GM21723 (cell line): ENCODE measurements around the gene IFNA5.
A peak's percentile ranks its signal among the peaks of the same experiment; 100 is the strongest.

Experiments
- ATAC-seq: cut with Tn5 transposase; IDR thresholded peaks from one replicate; pipeline ENCODE4 v1.9.1; 2021; ENCODE audit warnings: mild to moderate bottlenecking, moderate library complexity; ENCODE audit not compliant: unreplicated experiment

The IFNA5 gene

DNA sequence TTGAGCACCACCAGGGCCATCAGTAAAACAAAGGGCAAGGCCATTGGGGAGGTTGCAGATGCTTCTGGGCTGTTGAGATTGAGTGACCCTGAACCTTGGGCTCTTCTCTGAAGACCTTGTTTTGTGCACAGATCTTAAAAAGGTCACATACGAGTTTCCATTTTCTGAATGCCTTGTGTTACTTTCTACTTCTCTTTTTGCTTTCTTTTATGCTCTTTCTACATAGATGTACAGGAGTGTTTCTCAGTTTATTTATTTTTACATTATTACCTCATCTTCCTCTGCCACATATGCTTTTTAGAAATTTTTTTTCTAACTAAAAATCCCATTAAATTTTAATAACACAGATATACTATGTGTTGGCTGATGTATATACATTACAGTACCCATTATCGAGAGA, at the start of gene IFNA5:
IFNA5 (minus strand) TSS at position 101 of the 400 bp plus-strand sequence; CDS start at position 44, 57 bp downstream.
- ATAC-seq: no peak

DNA sequence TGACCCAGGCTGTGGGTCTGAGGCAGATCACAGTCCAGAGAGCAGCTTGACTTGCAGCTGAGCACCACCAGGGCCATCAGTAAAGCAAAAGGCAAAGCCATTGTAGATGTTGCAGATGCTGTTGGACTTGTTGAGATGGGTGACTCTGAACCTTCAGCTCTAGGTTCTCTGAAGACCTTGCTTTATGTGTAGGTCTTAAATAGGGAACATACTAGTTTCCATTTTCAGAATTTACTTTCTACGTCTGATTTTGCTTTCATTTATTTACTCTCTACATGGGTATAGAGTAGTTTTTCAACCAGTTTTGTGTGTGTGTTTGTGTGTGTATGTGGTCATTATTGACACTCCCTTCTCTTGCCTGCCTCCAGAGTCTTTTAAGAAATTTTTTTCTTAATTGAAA, 45.7 kb upstream of the IFNA5 start, which contains the start of gene IFNA6:
IFNA6 (minus strand) TSS at position 101 of the 400 bp plus-strand sequence; CDS start at position 101, 0 bp downstream.
- no peak for ATAC-seq

DNA sequence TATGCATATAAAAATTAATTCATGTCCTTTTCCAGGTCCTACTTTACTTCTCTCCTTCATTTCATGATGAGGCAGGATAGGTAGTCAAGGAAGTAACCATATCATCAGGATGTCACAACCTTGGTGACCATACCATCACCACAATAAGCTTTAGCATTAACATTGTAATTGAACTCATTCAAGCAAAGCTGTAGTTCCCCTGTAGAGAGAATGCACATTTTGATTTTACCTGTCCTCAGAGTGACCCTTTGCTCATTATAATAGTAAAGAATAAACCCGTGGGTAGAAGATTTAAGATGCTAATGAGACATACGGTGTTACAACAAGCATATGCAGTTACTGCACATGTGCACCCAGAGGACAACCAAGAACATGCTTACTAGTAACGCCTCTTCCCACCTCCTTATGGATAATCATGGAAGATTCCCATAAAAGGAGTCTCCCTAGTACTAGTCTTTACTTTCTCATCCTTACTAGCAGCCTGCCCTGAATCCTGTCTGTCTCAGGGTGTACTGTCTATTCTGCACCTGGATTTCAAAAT, 43.4 kb upstream of the IFNA5 start:
- no peak for ATAC-seq

DNA sequence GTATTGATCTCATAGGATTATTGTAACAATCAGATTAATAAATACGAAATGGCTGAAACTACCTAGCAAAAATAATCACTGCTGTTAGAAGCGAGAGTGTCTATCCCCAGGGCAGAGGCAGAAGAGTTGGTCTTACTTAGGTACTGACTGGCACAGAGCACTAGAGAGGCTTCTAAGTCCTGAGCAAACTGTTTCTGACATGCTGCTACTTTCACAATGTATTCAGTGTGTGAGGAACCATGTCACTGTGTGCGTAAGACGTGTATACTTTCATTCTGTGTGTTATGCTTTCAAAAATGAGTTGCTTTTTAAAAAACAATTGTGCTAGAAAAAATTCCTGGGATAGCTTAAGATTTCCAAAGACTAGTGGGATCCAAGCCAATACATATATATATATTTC, 35.6 kb upstream of the IFNA5 start:
- ATAC-seq: no peak

DNA sequence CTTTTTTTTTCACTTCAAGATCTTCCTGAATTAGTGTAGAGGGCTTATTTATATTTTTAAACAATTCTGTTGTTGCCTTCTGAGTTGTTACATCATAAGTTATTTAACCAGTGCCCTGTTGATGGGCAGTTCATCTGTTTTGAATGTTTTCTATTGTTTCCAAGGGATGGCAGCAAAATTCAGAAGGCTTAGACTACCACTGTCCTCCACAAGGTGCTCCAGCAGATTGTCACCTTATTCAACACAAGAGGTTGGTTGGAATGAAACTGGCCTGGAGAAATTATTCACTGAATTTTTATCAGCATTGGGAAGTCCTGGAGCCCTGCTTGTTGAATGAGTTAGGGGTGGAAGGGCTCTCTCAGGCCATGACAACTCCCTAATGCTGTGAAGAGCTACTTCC, 31.3 kb upstream of the IFNA5 start:
- no peak for ATAC-seq

DNA sequence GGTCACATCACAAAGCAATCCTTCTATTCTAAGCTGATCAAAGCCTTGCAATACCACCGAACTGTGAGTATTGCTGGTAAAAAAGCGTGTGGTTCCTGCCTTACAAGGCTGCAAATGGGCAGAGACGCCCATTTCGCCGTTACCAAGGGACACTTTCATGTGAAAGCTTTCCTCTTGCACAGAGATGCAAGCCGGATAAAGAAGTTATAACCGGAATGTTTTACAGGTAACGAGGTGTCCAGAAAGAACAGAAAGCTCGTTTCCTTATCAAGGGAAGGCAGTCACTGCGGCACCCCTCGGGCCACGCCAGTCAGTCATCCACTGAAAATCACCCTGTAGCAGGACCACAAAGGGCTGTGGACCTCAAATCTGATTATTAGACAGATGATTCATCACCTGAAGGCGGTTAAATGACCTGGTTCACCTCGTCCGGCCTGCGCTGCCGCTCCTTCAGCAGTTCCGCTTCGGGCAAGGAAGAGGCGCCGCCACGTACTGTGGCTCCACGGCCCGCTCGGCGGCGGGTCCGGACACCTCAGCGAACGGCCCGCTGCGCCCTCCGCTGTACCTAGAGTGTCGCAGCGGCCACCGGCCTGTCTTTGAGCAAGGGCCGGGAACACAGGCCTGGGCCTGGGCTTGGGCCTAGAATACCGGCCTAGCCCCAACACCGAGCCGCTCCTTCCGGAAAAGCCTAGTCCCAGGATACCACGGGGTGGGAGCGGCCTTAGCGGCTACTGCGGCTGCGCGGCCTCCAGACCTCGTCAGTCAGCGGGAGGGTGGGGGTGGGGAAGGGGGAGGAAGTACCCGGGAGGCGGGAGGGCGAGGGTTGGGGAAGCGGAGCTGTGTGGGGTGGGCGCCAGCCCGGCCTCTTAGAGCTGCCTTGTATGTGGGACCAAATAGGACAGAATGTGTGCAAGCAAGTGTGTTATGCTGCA, 29.9 kb upstream of the IFNA5 start, which contains the start of gene KLHL9:
KLHL9 (minus strand) TSS at position 704 of the 932 bp plus-strand sequence; CDS start at position 159, 545 bp downstream.
- ATAC-seq: peak; percentile 91

DNA sequence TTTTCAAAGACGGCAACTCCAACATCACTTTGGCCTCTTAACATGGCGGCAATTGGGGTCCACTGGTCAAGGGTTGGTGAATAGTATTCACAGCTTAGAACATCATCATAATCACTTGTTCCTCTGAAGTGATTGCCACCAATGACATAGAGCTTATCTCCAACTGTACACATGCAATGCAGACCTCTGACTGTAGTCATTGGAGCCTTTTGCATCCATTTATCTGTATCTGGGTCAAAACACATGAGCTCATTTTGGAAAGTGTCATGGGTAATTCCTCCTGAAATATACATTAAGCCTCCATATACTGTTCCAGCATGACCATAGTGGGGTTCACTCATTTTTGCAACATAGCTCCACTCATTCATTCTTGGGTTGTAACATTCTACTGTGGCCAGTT, 28.1 kb upstream of the IFNA5 start:
- no peak for ATAC-seq

DNA sequence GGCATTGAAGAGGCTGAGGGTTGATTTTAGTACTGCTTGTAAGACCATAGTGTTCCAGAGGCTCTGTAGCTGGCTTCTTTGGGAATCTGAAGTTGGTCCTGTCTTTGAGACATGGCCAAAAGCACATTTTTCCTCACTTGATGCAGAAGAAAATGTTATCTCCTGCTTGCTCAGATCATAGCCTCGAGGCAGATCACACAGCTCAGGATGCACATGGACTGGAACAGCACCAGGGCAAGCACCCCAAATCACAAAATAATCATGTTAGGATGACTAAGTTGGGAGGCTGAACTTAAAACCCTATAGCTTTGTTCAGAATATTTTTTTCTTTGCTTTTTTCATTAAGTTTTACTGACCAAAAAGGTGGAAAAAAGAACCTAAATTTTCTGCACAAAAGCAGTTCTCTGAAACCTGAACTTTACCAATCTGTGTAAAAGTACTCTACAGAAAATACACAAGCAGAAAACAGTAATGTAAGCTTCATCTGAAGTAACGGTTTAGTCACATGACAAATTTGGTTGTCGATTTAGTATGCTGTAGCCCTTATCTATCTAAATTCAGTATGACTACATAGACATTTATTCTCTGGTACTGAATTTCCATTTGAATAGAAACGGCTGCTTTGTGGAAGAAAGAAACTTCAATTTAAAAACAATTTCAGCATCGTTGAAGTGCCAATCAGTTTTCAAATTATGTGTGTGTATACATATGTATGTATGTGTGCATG, 26.7 kb upstream of the IFNA5 start:
- ATAC-seq: no peak

DNA sequence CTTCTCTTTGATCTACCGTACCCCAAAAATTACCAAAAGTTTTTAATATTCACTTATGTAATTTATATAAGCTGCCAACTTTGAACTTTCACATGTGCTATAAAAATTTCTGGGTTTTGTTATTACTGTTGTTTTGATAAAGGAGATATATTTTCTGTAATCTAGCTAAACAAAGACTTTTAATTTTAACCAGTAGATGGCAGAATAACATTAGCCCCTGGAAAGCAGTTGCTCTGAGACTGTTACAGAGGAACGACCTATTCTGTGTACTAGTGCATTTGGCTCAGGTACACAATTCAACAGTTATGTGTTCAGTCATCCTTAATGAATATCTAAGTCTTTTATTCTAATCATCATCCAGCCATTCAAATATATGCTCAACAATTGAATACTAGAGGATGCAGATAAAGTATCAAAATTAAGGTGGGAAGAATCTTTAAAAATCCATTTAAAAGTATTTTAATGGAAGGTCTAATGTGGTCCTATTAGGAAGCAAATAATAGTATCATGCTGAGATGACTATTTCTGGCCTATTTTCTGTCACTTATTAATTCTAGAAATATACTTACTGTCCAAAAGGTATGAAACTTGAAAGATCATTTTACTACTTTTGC, 21.5 kb upstream of the IFNA5 start:
- ATAC-seq: peak; percentile 77

DNA sequence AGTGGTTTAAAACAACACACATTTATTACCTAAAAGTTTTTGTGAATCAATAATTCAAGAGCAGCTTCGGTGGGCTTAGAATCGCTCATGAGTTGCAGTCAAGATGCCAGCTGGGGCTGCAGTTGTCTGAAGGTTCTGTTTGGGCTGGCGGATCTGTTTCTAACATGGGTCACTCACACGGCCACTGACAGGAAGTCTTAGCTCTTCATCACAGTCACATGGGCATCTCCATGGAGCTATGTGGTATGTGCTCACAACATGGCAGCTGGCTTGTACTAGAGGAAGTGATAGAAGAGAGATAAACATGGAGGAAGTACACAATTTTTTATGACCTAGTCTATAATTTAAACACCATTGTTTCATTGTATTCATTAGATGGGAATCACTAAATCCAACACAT, 18.9 kb upstream of the IFNA5 start:
- ATAC-seq: no peak

DNA sequence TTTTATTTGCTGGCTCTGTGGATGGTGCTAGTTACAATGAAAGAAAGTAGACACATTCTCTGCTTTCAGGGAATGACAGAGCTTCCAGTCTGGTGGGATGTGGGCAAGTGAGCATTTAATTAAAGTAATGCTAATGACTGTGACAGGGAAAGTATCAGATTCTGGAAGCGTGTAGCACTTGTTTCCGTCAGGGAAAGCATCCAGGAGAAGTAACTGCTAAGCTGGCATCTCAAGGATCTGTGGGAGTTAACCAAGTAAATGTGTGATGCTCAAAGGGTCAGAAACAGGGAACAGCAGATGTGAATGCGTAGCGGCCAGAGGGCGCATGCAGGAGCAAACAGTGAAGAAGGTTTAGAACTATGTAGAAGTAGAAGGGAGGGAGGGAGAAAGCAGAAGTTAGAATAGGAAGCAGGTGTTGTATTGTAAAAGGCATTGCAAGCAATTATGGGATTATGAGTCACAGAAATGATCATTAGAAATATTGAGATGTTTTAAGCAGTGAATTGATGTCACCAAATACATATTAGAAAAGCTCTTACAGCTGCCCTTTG, 17.9 kb upstream of the IFNA5 start:
- no peak for ATAC-seq

DNA sequence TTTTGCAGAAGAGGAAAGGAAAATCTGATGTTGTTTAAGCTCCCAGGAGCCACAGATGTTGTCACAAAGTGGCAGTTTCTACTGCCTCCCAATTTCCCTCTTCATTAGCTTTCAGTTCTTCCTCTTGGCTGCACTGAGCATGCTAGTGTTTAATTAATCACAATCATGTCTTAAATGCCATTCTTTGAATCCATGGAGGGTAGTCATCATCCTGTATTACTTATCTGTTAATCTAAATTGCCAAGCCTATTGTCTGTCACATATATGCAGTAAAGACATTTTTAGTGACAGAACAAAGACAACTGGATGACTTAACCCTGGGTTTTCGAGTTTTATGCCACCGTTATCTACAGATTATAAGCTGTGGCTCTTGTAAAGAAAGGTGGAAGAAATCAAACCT, 15.4 kb upstream of the IFNA5 start:
- no peak for ATAC-seq

DNA sequence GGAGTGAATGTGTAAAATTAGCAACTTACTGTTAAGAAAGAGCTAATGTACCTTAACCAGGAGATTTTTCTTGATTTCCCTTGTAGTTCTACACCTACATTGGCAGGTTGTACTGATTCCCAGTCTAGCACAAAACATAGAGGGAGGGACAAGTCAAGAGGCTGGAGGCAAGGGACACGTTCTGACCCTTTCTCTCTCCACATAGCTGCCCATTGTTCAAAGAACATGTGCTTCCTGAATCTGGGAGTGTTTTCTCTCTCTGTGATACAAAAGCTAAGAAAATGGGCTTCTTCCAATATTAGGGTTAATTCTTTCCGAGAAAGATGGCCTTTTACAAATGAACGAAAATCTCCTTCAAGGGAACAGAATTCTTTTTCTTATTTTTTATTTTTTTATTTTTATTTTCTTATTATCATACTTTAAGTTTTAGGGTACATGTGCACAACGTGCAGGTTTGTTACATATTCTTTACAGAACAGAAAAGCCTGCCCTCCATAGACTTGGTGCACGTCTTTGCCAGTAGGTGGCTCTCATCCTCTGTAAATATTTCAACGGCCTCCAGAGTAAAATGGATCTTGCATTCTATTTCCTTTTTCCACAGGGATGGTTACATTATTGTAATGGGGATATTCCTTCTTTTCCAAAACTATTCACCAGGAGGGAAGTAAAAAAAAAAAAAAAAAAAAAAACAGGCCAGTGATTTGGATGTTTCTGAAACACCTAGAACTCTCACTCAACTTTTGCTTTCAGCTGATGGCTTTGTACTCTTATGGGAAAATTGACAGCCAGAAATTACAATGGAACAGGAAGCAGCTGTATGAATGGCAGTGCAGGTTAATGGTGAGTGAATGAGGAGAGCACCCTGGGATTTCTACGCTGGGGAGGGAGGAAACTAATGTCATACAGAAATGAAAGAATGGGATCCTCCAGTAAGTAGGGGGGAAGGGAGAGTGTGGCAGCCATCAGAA, 13.1 kb upstream of the IFNA5 start:
- ATAC-seq: peak; percentile 82

DNA sequence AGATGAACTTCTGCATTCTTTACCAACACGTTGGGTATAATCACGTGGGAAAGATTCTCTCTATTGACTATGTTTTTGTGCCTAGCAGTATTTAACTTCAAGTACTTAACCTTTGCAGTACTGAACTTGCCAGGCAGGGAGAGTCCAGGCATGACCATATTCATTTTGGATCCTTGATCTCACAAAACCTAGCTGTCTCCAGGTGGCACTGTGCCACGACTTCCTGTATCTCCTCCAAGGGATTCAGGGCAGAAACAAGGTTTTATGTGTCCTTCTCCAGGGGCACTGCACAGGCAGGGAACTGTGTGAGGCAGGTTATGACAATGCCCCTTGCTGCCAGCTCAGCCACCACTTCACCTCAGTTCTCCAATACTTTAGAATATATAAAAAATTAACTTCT, 11.7 kb upstream of the IFNA5 start:
- ATAC-seq: no peak

DNA sequence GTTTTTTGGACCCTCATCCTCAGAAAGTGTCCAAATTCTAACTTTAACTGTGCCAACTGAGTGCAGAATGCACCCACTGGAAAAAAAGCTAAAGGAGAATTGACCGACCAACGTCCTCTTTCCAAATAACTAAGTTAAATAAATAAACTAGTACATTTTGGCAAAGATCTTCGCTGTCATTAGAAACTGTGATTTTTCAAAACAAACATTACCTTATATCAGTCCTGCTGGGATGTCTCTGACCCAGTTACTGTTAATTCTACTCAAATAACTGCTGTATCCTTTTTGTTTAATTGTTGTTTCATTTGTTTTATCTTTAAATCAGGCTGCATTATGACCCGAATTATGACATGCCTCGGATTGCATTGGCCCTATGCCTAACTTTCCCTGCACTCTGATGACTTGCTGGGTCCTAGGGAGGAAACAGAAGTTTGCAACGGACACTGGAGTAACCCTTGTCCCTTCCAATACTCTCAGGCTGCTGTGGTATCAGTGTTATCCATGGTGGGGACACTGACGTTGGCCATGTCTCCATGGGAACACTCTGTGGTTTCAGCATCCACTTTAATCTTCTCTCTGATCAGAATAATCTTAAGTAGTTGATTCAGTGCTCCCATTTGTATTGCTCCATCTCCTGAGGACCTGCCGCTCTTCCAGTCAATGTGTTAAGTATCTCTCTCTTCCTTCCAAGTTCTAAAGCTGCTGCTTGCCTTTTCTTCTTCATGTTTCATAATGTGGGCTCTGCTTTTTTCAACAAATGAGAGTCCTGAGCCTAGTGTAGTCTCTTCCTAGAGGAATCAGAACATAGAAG, 11.1 kb upstream of the IFNA5 start:
- no peak for ATAC-seq

DNA sequence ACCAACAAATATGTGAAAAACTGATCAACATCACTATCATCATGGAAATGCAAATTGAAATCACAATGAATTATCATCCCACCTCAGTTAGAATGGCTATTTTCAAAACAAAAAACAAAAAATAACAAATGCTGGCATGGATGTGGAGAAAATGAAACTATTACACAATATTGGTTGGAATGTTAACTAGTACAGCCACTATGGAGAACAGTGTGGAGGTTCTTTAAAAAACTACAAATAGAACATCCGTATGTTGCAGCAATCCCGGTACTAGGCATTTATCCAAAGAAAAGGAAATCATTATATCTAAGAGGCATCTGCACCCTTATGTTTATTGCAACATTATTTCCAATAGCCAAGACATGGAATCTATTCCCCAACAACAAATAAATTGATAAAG, 9.0 kb upstream of the IFNA5 start:
- no peak for ATAC-seq

DNA sequence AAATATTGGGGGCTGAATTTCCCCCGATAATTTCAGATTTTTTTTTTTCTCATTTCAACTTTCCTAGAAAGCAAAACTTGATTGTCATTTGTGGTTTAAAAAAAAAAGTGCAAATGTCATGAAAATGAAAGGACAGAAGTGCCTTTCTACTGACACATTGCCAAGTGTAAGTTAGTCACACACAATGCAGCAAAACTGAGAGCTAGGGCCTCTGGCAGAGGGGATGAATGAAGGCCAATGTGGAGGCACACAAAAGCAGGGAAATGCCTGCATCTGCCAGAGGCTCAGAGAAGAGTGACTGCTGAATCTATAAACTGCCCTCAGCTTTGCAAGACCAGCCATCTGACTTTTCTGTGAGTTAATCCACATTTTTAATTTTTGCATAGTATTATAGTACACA, 6.8 kb upstream of the IFNA5 start:
- no peak for ATAC-seq

DNA sequence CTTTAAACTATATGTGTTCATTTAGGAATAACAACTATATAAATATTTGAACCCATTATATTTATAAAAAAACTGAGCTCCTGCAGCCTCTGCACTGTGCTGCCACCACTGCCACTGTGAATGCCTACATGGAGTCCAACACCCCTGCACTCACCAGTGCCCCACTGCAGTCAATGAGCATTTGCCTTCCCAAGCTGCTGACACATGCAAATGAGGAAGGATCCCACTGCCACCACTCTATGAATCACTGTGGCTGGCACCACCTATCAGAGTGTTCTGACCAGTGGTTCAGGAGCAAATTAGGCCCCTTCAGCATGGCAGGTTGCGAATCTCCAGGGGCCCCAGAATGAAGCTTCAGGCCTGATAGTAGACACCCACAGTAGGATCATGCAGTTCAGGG, 9.1 kb downstream of the IFNA5 start:
- ATAC-seq: no peak
